HCT116 (cell line): Measurements from ENCODE around the gene ANKRD44. TPM values are rescaled to one million over a fixed set of nuclear protein-coding genes. Genes with fewer than 3 reads are reported as not detected.

ENCODE experiments used
- ATAC-seq: fragments of 200-7000 bp; cut with Tn5 transposase; 2 replicates; pipeline ENCODE4 v1.9.1; 2020; ENCODE audit warnings: mild to moderate bottlenecking, moderate library complexity
- BruUV-seq: library from RNA; stranded (reverse); fragments of 400-500 nt; replicated peaks from 2 replicates; lab custom pipeline; 2021; lab: Mats Ljungman, UMichigan
- CTCF ChIA-PET: fragments of 300-600 bp; sonication (Branson Sonifier 250); formaldehyde crosslinking; loops from one replicate; lab custom pipeline; 2021; ENCODE audit warnings: antibody characterized with exemption; lab: Charles Lee
- POLR2A ChIA-PET: fragments of 300-600, 350-600 bp; sonication (Branson Sonifier 250); formaldehyde crosslinking; loops from one replicate; lab custom pipeline; 2021; ENCODE audit warnings: antibody characterized with exemption; lab: Charles Lee
- RAD21 ChIA-PET, 2 experiments: fragments of 300-600 bp; sonication (Branson Sonifier 250); formaldehyde crosslinking; loops; one replicate each; lab custom pipeline; 2023; ENCODE audit warnings: low total read pairs in 2 of 2; ENCODE audit not compliant: uncharacterized antibody in 2 of 2, unreplicated experiment in 2 of 2, low non-redundant PET in 1 of 2; lab: Charles Lee
- DNase-seq: peaks from one replicate; pipeline ENCODE4 v3.0.0-alpha.2; 2010; ENCODE audit warnings: low read depth, low spot score
- H2AFZ ChIP-seq: fragments of 200-600 bp; shearing (Covaris generic), sonication (generic); 2 replicates; pipeline ENCODE4 v1.6.1; 2017; ENCODE audit warnings: low read depth, mixed run types, mixed read lengths, antibody characterized with exemption, low read length; ENCODE audit not compliant: poor library complexity, severe bottlenecking
- H3K27ac ChIP-seq: 2 replicates; pipeline ENCODE4 v1.5.1; 2012; ENCODE audit warnings: low read depth, low read length
- H3K27me3 ChIP-seq: fragments of 200-600 bp; sonication (generic); 2 replicates; pipeline ENCODE4 v1.6.1; 2016; ENCODE audit warnings: mixed run types, low read length, mixed read lengths; ENCODE audit not compliant: insufficient read depth
- H3K36me3 ChIP-seq, 2 experiments: fragments of 200-500 bp in 1 of 2; fragments of 200-600 bp in 1 of 2; sonication (Bioruptor generic) in 1 of 2; sonication (generic) in 1 of 2; 2 replicates each; pipeline versions ENCODE4 v1.5.1 to v1.6.1; 2014 to 2016; ENCODE audit warnings: low read length in 2 of 2, inconsistent platforms in 1 of 2, mixed read lengths in 1 of 2, mixed run types in 1 of 2; ENCODE audit not compliant: insufficient read depth in 2 of 2, control insufficient read depth in 1 of 2
- H3K4me1 ChIP-seq, 2 experiments: fragments of 200-600 bp in 1 of 2; sonication (generic) in 1 of 2; 2 replicates each; pipeline versions ENCODE4 v1.5.1 to v1.6.1; 2012 to 2017; ENCODE audit warnings: low read length in 2 of 2, inconsistent platforms in 1 of 2, mild to moderate bottlenecking in 1 of 2, mixed read lengths in 1 of 2, mixed run types in 1 of 2, moderate library complexity in 1 of 2; ENCODE audit not compliant: insufficient read depth in 2 of 2, control insufficient read depth in 1 of 2
- H3K4me2 ChIP-seq: fragments of 200-600 bp; sonication (generic); 2 replicates; pipeline ENCODE4 v1.6.1; 2017; ENCODE audit warnings: mixed run types, low read length, mixed read lengths
- H3K4me3 ChIP-seq, 2 experiments: fragments of 200-600 bp in 1 of 2; sonication (generic) in 1 of 2; replicated peaks in 1 of 2; 2 replicates each; pipeline ENCODE4 v1.5.1; 2011 to 2016; ENCODE audit warnings: low read length in 2 of 2, control low read depth in 1 of 2, low read depth in 1 of 2, mild to moderate bottlenecking in 1 of 2, mixed read lengths in 1 of 2, mixed run types in 1 of 2
- H3K79me2 ChIP-seq: fragments of 200-600 bp; sonication (generic); 2 replicates; pipeline ENCODE4 v1.6.1; 2017; ENCODE audit warnings: mild to moderate bottlenecking, mixed run types, low read length, moderate library complexity, mixed read lengths; ENCODE audit not compliant: insufficient read depth
- H3K9ac ChIP-seq: fragments of 200-600 bp; sonication (generic); 2 replicates; pipeline ENCODE4 v1.6.1; 2016; ENCODE audit warnings: low read length, mixed read lengths
- H3K9me2 ChIP-seq: fragments of 200-600 bp; sonication (generic), shearing (Covaris generic); 2 replicates; pipeline ENCODE4 v1.6.1; 2017; ENCODE audit warnings: mixed run types, mild to moderate bottlenecking, moderate library complexity; ENCODE audit not compliant: insufficient read depth
- H3K9me3 ChIP-seq, 2 experiments: fragments of 200-500 bp in 1 of 2; fragments of 200-600 bp in 1 of 2; sonication (Bioruptor generic) in 1 of 2; sonication (generic) in 1 of 2; 2 replicates each; pipeline ENCODE4 v1.6.1; 2014 to 2017; ENCODE audit warnings: low read length in 2 of 2, mixed read lengths in 2 of 2, inconsistent platforms in 1 of 2, low read depth in 1 of 2, mild to moderate bottlenecking in 1 of 2, mixed run types in 1 of 2, moderate library complexity in 1 of 2; ENCODE audit not compliant: control insufficient read depth in 1 of 2, insufficient read depth in 1 of 2
- H4K20me1 ChIP-seq: fragments of 200-600 bp; sonication (generic), shearing (Covaris generic); 2 replicates; pipeline ENCODE4 v1.6.1; 2017; ENCODE audit warnings: mixed run types, mild to moderate bottlenecking, moderate library complexity; ENCODE audit not compliant: insufficient read depth
- CEBPB ChIP-seq: IDR thresholded peaks from 2 replicates; pipeline ENCODE4 v1.6.1; 2012; ENCODE audit warnings: low read depth
- FOSL1 ChIP-seq: IDR thresholded peaks from 2 replicates; pipeline ENCODE4 v1.6.1; 2012; ENCODE audit warnings: low read depth
- RAD21 ChIP-seq: IDR thresholded peaks from 2 replicates; pipeline ENCODE4 v1.6.1; 2012; ENCODE audit warnings: low read depth, mild to moderate bottlenecking
- SIN3A ChIP-seq: IDR thresholded peaks from 2 replicates; pipeline ENCODE4 v1.6.1; 2012; ENCODE audit warnings: low read depth
- TCF7L2 ChIP-seq: IDR thresholded peaks from 2 replicates; pipeline ENCODE4 v1.7.0; 2011; ENCODE audit warnings: borderline replicate concordance, inconsistent platforms; ENCODE audit not compliant: insufficient read depth, insufficient read length; ENCODE audit errors: extremely low read depth
- ZFX ChIP-seq: fragments of 450-650 bp; IDR thresholded peaks from 2 replicates; pipeline ENCODE4 v1.6.1; 2017
- intact Hi-C: fragments of 100-400 bp; cut with micrococcal nuclease; formaldehyde crosslinking; loops from 2 replicates; pipeline ENCODE4 v1.10.0; 2022
- total RNA-seq: library from RNA; stranded (reverse); gene quantifications from one replicate; pipeline ENCODE4 v1.2.1, GENCODE V29; 2021; ENCODE audit not compliant: unreplicated experiment
- TF ChIP-seq, protein P1 (sequence below): IDR thresholded peaks from 2 replicates; pipeline ENCODE4 v1.6.1; 2011; ENCODE audit warnings: mild to moderate bottlenecking, low read length, moderate library complexity; ENCODE audit not compliant: insufficient replicate concordance; ENCODE audit errors: extremely low read depth
- TF ChIP-seq, protein P2 (sequence below), 3 experiments: fragments of 200-600 bp in 1 of 3; sonication (generic) in 1 of 3; IDR thresholded peaks in 2 of 3; conservative IDR thresholded peaks in 1 of 3; 2 replicates each; pipeline ENCODE4 v1.5.1; 2012 to 2017; ENCODE audit warnings: low read depth in 2 of 3, low read length in 2 of 3, antibody characterized with exemption in 1 of 3, borderline replicate concordance in 1 of 3, control low read depth in 1 of 3, mild to moderate bottlenecking in 1 of 3, mixed read lengths in 1 of 3, mixed run types in 1 of 3, moderate library complexity in 1 of 3; ENCODE audit not compliant: insufficient read depth in 1 of 3

ANKRD44 gene
- total RNA-seq, 1 experiment from 2014 or later: 2.7 TPM

DNA sequence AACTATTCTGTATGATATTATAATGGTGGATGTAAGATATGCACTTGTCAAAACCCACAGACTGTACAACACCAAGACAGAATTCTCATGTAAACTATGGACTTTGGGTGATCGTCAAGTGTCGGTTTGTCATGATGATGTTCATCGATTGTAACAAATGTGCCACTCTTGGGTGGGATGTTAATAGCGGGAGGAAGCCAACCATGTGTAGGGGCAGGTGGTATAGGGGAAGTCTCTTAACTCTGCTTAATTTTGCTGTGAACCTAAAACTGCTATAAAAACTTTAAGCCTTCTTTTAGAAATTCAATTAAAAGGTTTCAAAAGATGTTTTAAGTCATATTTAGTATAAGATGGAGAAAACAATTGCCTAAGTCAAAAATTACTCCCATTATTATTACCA, 139.0 kb downstream of the ANKRD44 start:
- ATAC-seq: no peak
- Histone ChIP-seq H3K4me2 (no peak overlapping the region), H4K20me1 (no peaks in the 10 kb centered on the region), H3K27me3 (no peaks in the 10 kb centered on the region), H3K9me2 (no peaks in the 10 kb centered on the region), H3K4me1 (no peaks in the 10 kb centered on the region), H3K79me2 (no peaks in the 10 kb centered on the region), H3K9me3 (no peaks in the 10 kb centered on the region), H2AFZ (no peak overlapping the region), H3K27ac (no peak overlapping the region), H3K4me3 (no peak overlapping the region), H3K9ac (no peak overlapping the region), H3K36me3 (no peaks in the 10 kb centered on the region)
- intact Hi-C loops: no loop called here
- ChIA-PET CTCF (no interaction called here), POLR2A (no interaction called here), RAD21 (no interaction called here)
- no TSS peak for BruUV-seq
- no peak for TF ChIP-seq CEBPB
- no peak for TF ChIP-seq TCF7L2
- TF ChIP-seq, protein P1, sequence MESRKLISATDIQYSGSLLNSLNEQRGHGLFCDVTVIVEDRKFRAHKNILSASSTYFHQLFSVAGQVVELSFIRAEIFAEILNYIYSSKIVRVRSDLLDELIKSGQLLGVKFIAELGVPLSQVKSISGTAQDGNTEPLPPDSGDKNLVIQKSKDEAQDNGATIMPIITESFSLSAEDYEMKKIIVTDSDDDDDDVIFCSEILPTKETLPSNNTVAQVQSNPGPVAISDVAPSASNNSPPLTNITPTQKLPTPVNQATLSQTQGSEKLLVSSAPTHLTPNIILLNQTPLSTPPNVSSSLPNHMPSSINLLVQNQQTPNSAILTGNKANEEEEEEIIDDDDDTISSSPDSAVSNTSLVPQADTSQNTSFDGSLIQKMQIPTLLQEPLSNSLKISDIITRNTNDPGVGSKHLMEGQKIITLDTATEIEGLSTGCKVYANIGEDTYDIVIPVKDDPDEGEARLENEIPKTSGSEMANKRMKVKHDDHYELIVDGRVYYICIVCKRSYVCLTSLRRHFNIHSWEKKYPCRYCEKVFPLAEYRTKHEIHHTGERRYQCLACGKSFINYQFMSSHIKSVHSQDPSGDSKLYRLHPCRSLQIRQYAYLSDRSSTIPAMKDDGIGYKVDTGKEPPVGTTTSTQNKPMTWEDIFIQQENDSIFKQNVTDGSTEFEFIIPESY: no peak
- no peak for TF ChIP-seq ZFX
- TF ChIP-seq RAD21: no peak
- no peak for TF ChIP-seq FOSL1
- TF ChIP-seq SIN3A: no peak
- TF ChIP-seq, protein P2, sequence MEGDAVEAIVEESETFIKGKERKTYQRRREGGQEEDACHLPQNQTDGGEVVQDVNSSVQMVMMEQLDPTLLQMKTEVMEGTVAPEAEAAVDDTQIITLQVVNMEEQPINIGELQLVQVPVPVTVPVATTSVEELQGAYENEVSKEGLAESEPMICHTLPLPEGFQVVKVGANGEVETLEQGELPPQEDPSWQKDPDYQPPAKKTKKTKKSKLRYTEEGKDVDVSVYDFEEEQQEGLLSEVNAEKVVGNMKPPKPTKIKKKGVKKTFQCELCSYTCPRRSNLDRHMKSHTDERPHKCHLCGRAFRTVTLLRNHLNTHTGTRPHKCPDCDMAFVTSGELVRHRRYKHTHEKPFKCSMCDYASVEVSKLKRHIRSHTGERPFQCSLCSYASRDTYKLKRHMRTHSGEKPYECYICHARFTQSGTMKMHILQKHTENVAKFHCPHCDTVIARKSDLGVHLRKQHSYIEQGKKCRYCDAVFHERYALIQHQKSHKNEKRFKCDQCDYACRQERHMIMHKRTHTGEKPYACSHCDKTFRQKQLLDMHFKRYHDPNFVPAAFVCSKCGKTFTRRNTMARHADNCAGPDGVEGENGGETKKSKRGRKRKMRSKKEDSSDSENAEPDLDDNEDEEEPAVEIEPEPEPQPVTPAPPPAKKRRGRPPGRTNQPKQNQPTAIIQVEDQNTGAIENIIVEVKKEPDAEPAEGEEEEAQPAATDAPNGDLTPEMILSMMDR (IDR thresholded peaks at IDR 0.05 in 2 of 3, conservative IDR thresholded peaks at IDR 0.05 in 1 of 3; ENCODE audit: borderline replicate concordance in 1 of 3, insufficient read depth in 1 of 3, low read depth in 2 of 3, low read length in 2 of 3): no peak
- no peak for DNase-seq
